ENCODE measurements around the gene KIR3DL1. TPM values are rescaled to one million over a fixed set of nuclear protein-coding genes. Genes with fewer than 3 reads are reported as not detected.
"Not testable (repeated sequence)": the region's sequence is repeated elsewhere in the genome, so short reads cannot be mapped to it uniquely, and the experiment has no call there.

The KIR3DL1 gene
- total RNA-seq, 4 donors from 2014 or later, result not detected

GRCh38 chr19:54837522-54837921 is 21.3 kb downstream of the KIR3DL1 start:
- intact Hi-C loops (cut with DNase I; ENCODE audit: low total_unique reads); H3K4me3 ChIP-seq (ENCODE audit: low read depth, poor library complexity, severe bottlenecking); DNase-seq (ENCODE audit: low spot score in 2 of 2): not testable (repeated sequence)
- WGBS, 2 donors, result 53 to 61% methylated on average over 2 of the region's 2 CpGs

GRCh38 chr19:54843171-54843570 is 26.9 kb downstream of the KIR3DL1 start:
- intact Hi-C loops (cut with DNase I; ENCODE audit: low total_unique reads); DNase-seq (ENCODE audit: low spot score in 2 of 2); H3K4me3 ChIP-seq (ENCODE audit: low read depth, poor library complexity, severe bottlenecking): not testable (repeated sequence)
- 68 to 74% methylated on average over 8 of the region's 8 CpGs for WGBS, 2 donors

GRCh38 chr19:54850061-54850640 is 33.9 kb downstream of the KIR3DL1 start, which contains the start of gene KIR3DL2:
Gene KIR3DL2 (plus strand): TSS chr19:54850443. CDS start chr19:54850476, 33 bp downstream.
- H3K4me3 ChIP-seq (ENCODE audit: low read depth, poor library complexity, severe bottlenecking); intact Hi-C loops (cut with DNase I; ENCODE audit: low total_unique reads); DNase-seq (ENCODE audit: low spot score in 2 of 2): not testable (repeated sequence)
- 84 to 88% methylated on average over 16 of the region's 16 CpGs for WGBS, 2 donors

GRCh38 chr19:54850930-54851329 is 34.7 kb downstream of the KIR3DL1 start:
- TF ChIP-seq POLR2A (IDR thresholded peaks at IDR 0.05) (no peak), CTCF (IDR thresholded peaks at IDR 0.05) (no peak)
- H3K4me3 ChIP-seq (ENCODE audit: low read depth, poor library complexity, severe bottlenecking), result no peak overlapping the region
- 63 to 100% methylated on average over 1 to 2 of the region's 2 CpGs for WGBS, 2 donors
- DNase-seq (ENCODE audit: low spot score in 2 of 2), result no peak
- intact Hi-C loops (cut with DNase I; ENCODE audit: low total_unique reads), result no loop called here

GRCh38 chr19:54851353-54851752 is 35.1 kb downstream of the KIR3DL1 start:
- intact Hi-C loops (cut with DNase I; ENCODE audit: low total_unique reads), result no loop called here
- no peak overlapping the region for H3K4me3 ChIP-seq (ENCODE audit: low read depth, poor library complexity, severe bottlenecking)
- TF ChIP-seq POLR2A (IDR thresholded peaks at IDR 0.05), result no peak
- no peak for TF ChIP-seq CTCF (IDR thresholded peaks at IDR 0.05)
- WGBS, 2 donors, result 80 to 86% methylated on average over 7 of the region's 7 CpGs
- DNase-seq (ENCODE audit: low spot score in 2 of 2), result no peak

- DNase-seq (ENCODE audit: low spot score in 2 of 2); H3K4me3 ChIP-seq (ENCODE audit: low read depth, poor library complexity, severe bottlenecking); intact Hi-C loops (cut with DNase I; ENCODE audit: low total_unique reads): not testable (repeated sequence)
- WGBS, 2 donors, result 50% methylated on average over 1 of the region's 1 CpG
Observed at GRCh38 chr19:54855241-54855640, 39.0 kb downstream of the KIR3DL1 start.

- 76 to 82% methylated on average over 3 of the region's 3 CpGs for WGBS, 2 donors
- intact Hi-C loops (cut with DNase I; ENCODE audit: low total_unique reads); H3K4me3 ChIP-seq (ENCODE audit: low read depth, poor library complexity, severe bottlenecking); DNase-seq (ENCODE audit: low spot score in 2 of 2): not testable (repeated sequence)
Observed at GRCh38 chr19:54858476-54858875, 42.2 kb downstream of the KIR3DL1 start.

- H3K4me3 ChIP-seq (ENCODE audit: low read depth, poor library complexity, severe bottlenecking); DNase-seq (ENCODE audit: low spot score in 2 of 2); intact Hi-C loops (cut with DNase I; ENCODE audit: low total_unique reads): not testable (repeated sequence)
- 66 to 70% methylated on average over 7 of the region's 7 CpGs for WGBS, 2 donors
Observed at GRCh38 chr19:54859421-54859820, 43.2 kb downstream of the KIR3DL1 start.

GRCh38 chr19:54863459-54863858 is 47.2 kb downstream of the KIR3DL1 start:
- intact Hi-C loops (cut with DNase I; ENCODE audit: low total_unique reads); DNase-seq (ENCODE audit: low spot score in 2 of 2); H3K4me3 ChIP-seq (ENCODE audit: low read depth, poor library complexity, severe bottlenecking): not testable (repeated sequence)
- WGBS, 2 donors, result 89 to 100% methylated on average over 2 of the region's 3 CpGs
